Measurements from ENCODE around the gene PCDHGB3.

Gene PCDHGB3

DNA sequence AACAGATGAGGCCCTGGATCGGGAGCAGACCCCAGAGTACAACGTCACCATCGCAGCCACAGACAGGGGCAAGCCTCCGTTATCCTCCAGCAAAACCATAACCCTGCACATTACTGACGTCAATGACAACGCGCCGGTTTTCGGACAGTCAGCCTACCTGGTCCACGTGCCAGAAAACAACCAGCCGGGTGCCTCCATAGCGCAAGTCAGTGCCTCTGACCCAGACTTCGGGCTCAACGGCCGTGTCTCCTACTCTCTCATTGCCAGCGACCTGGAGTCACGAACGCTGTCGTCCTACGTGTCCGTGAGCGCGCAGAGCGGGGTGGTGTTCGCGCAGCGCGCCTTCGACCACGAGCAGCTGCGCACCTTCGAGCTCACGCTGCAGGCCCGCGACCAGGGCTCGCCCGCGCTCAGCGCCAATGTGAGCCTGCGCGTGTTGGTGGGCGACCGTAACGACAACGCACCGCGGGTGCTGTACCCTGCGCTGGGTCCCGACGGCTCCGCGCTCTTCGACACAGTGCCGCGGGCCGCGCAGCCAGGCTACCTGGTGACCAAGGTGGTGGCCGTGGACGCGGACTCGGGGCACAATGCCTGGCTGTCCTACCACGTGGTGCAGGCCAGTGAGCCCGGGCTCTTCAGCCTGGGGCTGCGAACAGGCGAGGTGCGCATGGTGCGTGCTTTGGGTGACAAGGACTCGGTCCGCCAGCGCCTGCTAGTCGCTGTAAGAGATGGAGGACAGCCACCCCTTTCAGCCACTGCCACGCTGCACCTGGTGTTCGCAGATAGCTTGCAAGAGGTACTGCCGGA, 49.2 kb downstream of the PCDHGB3 start:
- peaks cover 100% of the 10 kb centered on the region for H3K27me3 ChIP-seq
- TF ChIP-seq, protein P1, sequence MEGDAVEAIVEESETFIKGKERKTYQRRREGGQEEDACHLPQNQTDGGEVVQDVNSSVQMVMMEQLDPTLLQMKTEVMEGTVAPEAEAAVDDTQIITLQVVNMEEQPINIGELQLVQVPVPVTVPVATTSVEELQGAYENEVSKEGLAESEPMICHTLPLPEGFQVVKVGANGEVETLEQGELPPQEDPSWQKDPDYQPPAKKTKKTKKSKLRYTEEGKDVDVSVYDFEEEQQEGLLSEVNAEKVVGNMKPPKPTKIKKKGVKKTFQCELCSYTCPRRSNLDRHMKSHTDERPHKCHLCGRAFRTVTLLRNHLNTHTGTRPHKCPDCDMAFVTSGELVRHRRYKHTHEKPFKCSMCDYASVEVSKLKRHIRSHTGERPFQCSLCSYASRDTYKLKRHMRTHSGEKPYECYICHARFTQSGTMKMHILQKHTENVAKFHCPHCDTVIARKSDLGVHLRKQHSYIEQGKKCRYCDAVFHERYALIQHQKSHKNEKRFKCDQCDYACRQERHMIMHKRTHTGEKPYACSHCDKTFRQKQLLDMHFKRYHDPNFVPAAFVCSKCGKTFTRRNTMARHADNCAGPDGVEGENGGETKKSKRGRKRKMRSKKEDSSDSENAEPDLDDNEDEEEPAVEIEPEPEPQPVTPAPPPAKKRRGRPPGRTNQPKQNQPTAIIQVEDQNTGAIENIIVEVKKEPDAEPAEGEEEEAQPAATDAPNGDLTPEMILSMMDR (IDR thresholded peaks at IDR 0.05), result no peak
- H3K27ac ChIP-seq, result no peak overlapping the region
- no peak overlapping the region for H3K4me3 ChIP-seq (ENCODE audit: low read depth in 1 of 2, low read length in 1 of 2)
- peaks cover 17% of the 10 kb centered on the region in 2 experiments for H3K4me1 ChIP-seq (ENCODE audit: control insufficient read depth in 1 of 2, insufficient read depth in 1 of 2, low read depth in 1 of 2, low read length in 1 of 2)
- H3K36me3 ChIP-seq, result no peaks in the 10 kb centered on the region
- H3K9me3 ChIP-seq, result peaks cover 8% of the 10 kb centered on the region

DNA sequence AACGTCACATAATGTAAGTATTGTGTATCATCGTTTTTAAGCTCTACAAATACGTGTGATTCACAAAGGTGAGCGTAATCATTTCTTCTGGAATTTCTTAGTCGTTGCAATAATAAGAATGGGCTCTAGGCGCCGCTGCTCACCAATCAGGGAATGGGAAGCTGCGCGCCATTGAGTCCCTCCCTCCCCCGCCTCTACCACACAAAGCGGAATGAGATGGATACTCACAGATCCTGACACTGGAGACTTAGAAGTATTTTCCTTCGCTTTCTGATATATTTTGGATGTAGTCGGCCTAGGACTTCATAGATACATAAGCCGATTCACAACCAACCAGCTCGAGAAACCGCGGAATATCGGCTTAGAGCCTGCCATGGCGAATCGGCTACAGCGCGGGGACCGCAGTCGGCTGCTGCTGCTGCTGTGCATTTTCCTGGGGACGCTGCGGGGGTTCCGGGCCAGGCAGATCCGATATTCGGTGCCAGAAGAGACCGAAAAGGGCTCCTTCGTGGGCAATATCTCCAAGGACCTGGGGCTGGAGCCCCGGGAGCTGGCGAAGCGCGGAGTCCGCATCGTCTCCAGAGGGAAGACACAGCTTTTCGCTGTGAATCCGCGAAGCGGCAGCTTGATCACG, 50.9 kb downstream of the PCDHGB3 start, which contains the start of gene PCDHGA11:
Gene PCDHGA11 (plus strand): TSS at position 197 of the 634 bp plus-strand sequence. CDS start 177 bp downstream, at position 374.
- TF ChIP-seq, protein P1 (IDR thresholded peaks at IDR 0.05), result peak; percentile 69
- Histone ChIP-seq H3K9me3 (peaks cover 8% of the 10 kb centered on the region), H3K27ac (no peak within 1 kb of the TSS), H3K27me3 (peaks cover 100% of the 10 kb centered on the region), H3K4me1 (ENCODE audit: control insufficient read depth in 1 of 2, insufficient read depth in 1 of 2, low read depth in 1 of 2, low read length in 1 of 2) (peaks cover 17% of the 10 kb centered on the region in 2 experiments), H3K36me3 (no peaks in the 10 kb centered on the region), H3K4me3 (ENCODE audit: low read depth in 1 of 2, low read length in 1 of 2) (peak within 1 kb of the TSS; percentile 56)

DNA sequence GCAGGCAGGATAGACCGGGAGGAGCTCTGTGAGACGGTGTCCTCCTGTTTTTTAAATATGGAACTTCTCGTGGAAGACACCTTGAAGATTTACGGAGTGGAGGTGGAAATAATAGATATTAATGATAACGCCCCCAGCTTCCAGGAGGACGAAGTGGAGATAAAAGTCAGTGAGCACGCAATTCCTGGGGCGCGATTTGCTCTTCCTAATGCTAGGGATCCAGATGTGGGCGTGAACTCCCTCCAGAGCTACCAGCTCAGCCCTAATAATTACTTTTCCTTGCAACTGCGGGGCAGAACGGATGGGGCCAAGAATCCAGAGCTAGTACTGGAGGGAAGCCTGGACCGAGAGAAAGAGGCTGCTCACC, 51.4 kb downstream of the PCDHGB3 start:
- no peaks in the 10 kb centered on the region for H3K36me3 ChIP-seq
- H3K27ac ChIP-seq, result no peak overlapping the region
- H3K4me3 ChIP-seq (ENCODE audit: low read depth in 1 of 2, low read length in 1 of 2), result peak overlapping the region; percentile 56
- TF ChIP-seq, protein P1 (IDR thresholded peaks at IDR 0.05), result no peak
- peaks cover 17% of the 10 kb centered on the region in 2 experiments for H3K4me1 ChIP-seq (ENCODE audit: control insufficient read depth in 1 of 2, insufficient read depth in 1 of 2, low read depth in 1 of 2, low read length in 1 of 2)
- H3K9me3 ChIP-seq, result peaks cover 8% of the 10 kb centered on the region
- peaks cover 100% of the 10 kb centered on the region for H3K27me3 ChIP-seq

Measured in neutrophil (primary cell).